Right atrium auricular region (tissue), 2 donors: ENCODE measurements around the gene SOX1. TPM values are rescaled to one million over a fixed set of nuclear protein-coding genes. Genes with fewer than 3 reads are reported as not detected.

ENCODE experiments used
- DNase-seq: peaks from one replicate; pipeline ENCODE4 v3.0.0-alpha.2; 2019; ENCODE audit warnings: low spot score
- H3K27ac ChIP-seq, 2 donors: fragments of 200-600 bp; sonication (generic); 1 replicate in 1 of 2; 2 replicates in 1 of 2; pipeline ENCODE4 v1.5.1; 2016 to 2019
- H3K27me3 ChIP-seq, 2 donors: fragments of 200-600 bp; sonication (generic); one replicate each; pipeline versions ENCODE4 v1.5.1 to v1.6.0; 2017 to 2019
- H3K36me3 ChIP-seq: fragments of 200-600 bp; sonication (generic); one replicate; pipeline ENCODE4 v1.5.1; 2016
- H3K4me1 ChIP-seq, 2 donors: fragments of 200-600 bp; sonication (generic); one replicate each; pipeline versions ENCODE4 v1.5.1 to v1.6.0; 2017 to 2019
- H3K4me3 ChIP-seq, 2 donors: fragments of 200-600 bp; sonication (generic); 1 replicate in 1 of 2; 2 replicates in 1 of 2; pipeline ENCODE4 v1.5.1; 2017 to 2019; ENCODE audit warnings: mild to moderate bottlenecking in 1 of 2, moderate library complexity in 1 of 2
- H3K9me3 ChIP-seq, 2 donors: fragments of 200-600 bp; sonication (generic); one replicate each; pipeline ENCODE4 v1.5.1; 2019
- CTCF ChIP-seq, 2 donors: fragments of 200-600 bp; sonication (generic); IDR thresholded peaks; one replicate each; pipeline ENCODE4 v1.5.1; 2019; ENCODE audit warnings: antibody characterized with exemption in 2 of 2
- total RNA-seq, 2 donors: library from RNA; depleted of rRNA; stranded (reverse); fragments of >200 nt; gene quantifications; one replicate each; pipeline ENCODE4 v1.1.0, GENCODE V29; 2016

The SOX1 gene
- not detected for total RNA-seq

- Histone ChIP-seq H3K4me1 (peaks cover 0 to 25% of the 10 kb centered on the region in 2 donors), H3K27ac (no peak within 1 kb of the TSS), H3K4me3 (peak within 1 kb of the TSS; percentile 23 to 45), H3K36me3 (no peaks in the 10 kb centered on the region), H3K27me3 (peaks cover 39 to 62% of the 10 kb centered on the region in 2 donors), H3K9me3 (no peaks in the 10 kb centered on the region)
- DNase-seq: no peak
- no peak for TF ChIP-seq CTCF (IDR thresholded peaks at IDR 0.05)
Observed at GRCh38 chr13:112067116-112067741, at the start of gene SOX1. Gene SOX1, plus strand, starts transcription at chr13:112067149. Its CDS starts 510 bp downstream, at chr13:112067659.

GRCh38 chr13:112024577-112024976, 42.4 kb upstream of the SOX1 start:
- no peaks in the 10 kb centered on the region for H3K36me3 ChIP-seq
- no peak for TF ChIP-seq CTCF (IDR thresholded peaks at IDR 0.05)
- H3K4me3 ChIP-seq: no peak overlapping the region
- no peaks in the 10 kb centered on the region for H3K9me3 ChIP-seq
- H3K4me1 ChIP-seq: no peaks in the 10 kb centered on the region
- no peak for DNase-seq
- H3K27ac ChIP-seq: no peak overlapping the region
- H3K27me3 ChIP-seq: peaks cover 0 to 8% of the 10 kb centered on the region in 2 donors

GRCh38 chr13:112027250-112027649, 39.7 kb upstream of the SOX1 start:
- Histone ChIP-seq H3K36me3 (no peaks in the 10 kb centered on the region), H3K4me3 (no peak overlapping the region), H3K27me3 (peaks cover 0 to 8% of the 10 kb centered on the region in 2 donors), H3K4me1 (no peaks in the 10 kb centered on the region), H3K9me3 (no peaks in the 10 kb centered on the region), H3K27ac (no peak overlapping the region)
- TF ChIP-seq CTCF (IDR thresholded peaks at IDR 0.05): no peak
- no peak for DNase-seq

- no peak for TF ChIP-seq CTCF (IDR thresholded peaks at IDR 0.05)
- no peaks in the 10 kb centered on the region for H3K9me3 ChIP-seq
- no peak overlapping the region for H3K27ac ChIP-seq
- no peaks in the 10 kb centered on the region for H3K36me3 ChIP-seq
- DNase-seq: no peak
- H3K4me3 ChIP-seq: no peak overlapping the region
- H3K27me3 ChIP-seq: peaks cover 0 to 8% of the 10 kb centered on the region in 2 donors
- no peaks in the 10 kb centered on the region for H3K4me1 ChIP-seq
Observed at GRCh38 chr13:112028481-112028880, 38.5 kb upstream of the SOX1 start.

- DNase-seq: no peak
- Histone ChIP-seq H3K36me3 (no peaks in the 10 kb centered on the region), H3K4me3 (no peak overlapping the region), H3K27me3 (peaks cover 0 to 8% of the 10 kb centered on the region in 2 donors), H3K27ac (no peak overlapping the region), H3K9me3 (no peaks in the 10 kb centered on the region), H3K4me1 (no peaks in the 10 kb centered on the region)
- TF ChIP-seq CTCF (IDR thresholded peaks at IDR 0.05): no peak
Observed at GRCh38 chr13:112029143-112029542, 37.8 kb upstream of the SOX1 start.
